Activated CD8-positive, alpha-beta T cell treated with anti-CD3 and anti-CD28 coated beads for 36 hours (primary cell): ENCODE data around the gene EHBP1. TPM values are rescaled to one million over a fixed set of nuclear protein-coding genes. Genes with fewer than 3 reads are reported as not detected.

Experiments used
- ATAC-seq: fragments of 200-7000 bp; cut with Tn5 transposase; one replicate; pipeline ENCODE4 v1.10.0; 2021; ENCODE audit warnings: mild to moderate bottlenecking, moderate library complexity
- CTCF ChIA-PET: fragments of 350-600 bp; sonication (Branson Sonifier 250); formaldehyde crosslinking; loops from one replicate; lab custom pipeline; 2021; ENCODE audit warnings: antibody characterized with exemption; lab: Charles Lee
- POLR2A ChIA-PET: fragments of 350-600 bp; sonication (Branson Sonifier 250); formaldehyde crosslinking; loops from one replicate; lab custom pipeline; 2021; ENCODE audit warnings: antibody characterized with exemption; lab: Charles Lee
- DNase-seq: peaks from one replicate; pipeline ENCODE4 v3.0.0-alpha.2; 2020
- H3K27ac Mint-ChIP-seq: one replicate; pipeline ENCODE4 v1.8.0; 2021; ENCODE audit warnings: mild to moderate bottlenecking, mixed read lengths
- H3K27me3 Mint-ChIP-seq: one replicate; pipeline ENCODE4 v1.8.0; 2021; ENCODE audit warnings: mixed read lengths
- H3K36me3 Mint-ChIP-seq: one replicate; pipeline ENCODE4 v1.8.0; 2021; ENCODE audit warnings: low read depth, mixed read lengths
- H3K4me1 Mint-ChIP-seq: one replicate; pipeline ENCODE4 v1.8.0; 2021; ENCODE audit warnings: low read depth, mixed read lengths
- H3K4me3 Mint-ChIP-seq: one replicate; pipeline ENCODE4 v1.8.0; 2021; ENCODE audit warnings: mild to moderate bottlenecking, moderate library complexity, mixed read lengths
- H3K9me3 Mint-ChIP-seq: one replicate; pipeline ENCODE4 v1.8.0; 2021; ENCODE audit warnings: mixed read lengths
- CTCF ChIP-seq: fragments of 200-600 bp; IDR thresholded peaks from one replicate; pipeline ENCODE4 v1.8.0; 2022; ENCODE audit warnings: antibody characterized with exemption, mild to moderate bottlenecking
- intact Hi-C: fragments of 100-400 bp; cut with micrococcal nuclease; formaldehyde crosslinking; loops from one replicate; pipeline ENCODE4 v1.10.0; 2022
- total RNA-seq, 2 experiments: library from RNA; stranded (reverse); gene quantifications; one replicate each; pipeline ENCODE4 v1.2.3, GENCODE V29; 2021

EHBP1 gene
- total RNA-seq, 2 experiments from 2014 or later = 24.1 to 24.3 TPM

DNA sequence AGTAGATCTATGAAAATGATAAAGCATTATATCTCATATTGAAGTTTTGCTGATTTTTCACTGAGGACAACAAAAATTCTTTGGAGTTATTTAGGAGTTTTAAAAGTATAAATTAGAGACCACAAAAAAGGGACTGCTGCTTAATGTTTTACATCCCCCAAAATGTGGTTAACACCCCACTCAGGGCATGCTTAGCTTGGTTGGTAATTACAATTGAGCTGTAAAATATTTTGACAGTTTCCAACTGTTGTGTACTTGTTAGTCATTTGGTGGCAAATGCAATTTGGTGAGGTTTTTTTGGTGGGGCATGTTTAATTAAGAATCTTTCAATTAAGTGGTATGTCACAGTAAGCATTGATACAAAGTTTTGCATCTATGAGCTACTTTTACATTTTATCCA is 207.8 kb downstream of the EHBP1 start:
- no peak for TF ChIP-seq CTCF
- H3K4me1 Mint-ChIP-seq = no peaks in the 10 kb centered on the region
- no peak overlapping the region for H3K4me3 Mint-ChIP-seq
- peaks cover 2% of the 10 kb centered on the region for H3K9me3 Mint-ChIP-seq
- peaks cover 2% of the 10 kb centered on the region for H3K36me3 Mint-ChIP-seq
- no peak overlapping the region for H3K27ac Mint-ChIP-seq
- intact Hi-C loops = no loop called here
- no peaks in the 10 kb centered on the region for H3K27me3 Mint-ChIP-seq
- ChIA-PET CTCF (no interaction called here), POLR2A (interaction anchor here (0.6 kb wide), 1 partner anchor 998 kb away, joined by 3 read pairs; no protein-coding TSS in a partner anchor)
- no peak for DNase-seq
- ATAC-seq = no peak

- ChIA-PET POLR2A (no interaction called here), CTCF (no interaction called here)
- H3K4me3 Mint-ChIP-seq = no peak overlapping the region
- H3K27ac Mint-ChIP-seq = no peak overlapping the region
- DNase-seq = no peak
- TF ChIP-seq CTCF = no peak
- ATAC-seq = no peak
- no peaks in the 10 kb centered on the region for H3K27me3 Mint-ChIP-seq
- intact Hi-C loops = no loop called here
- H3K9me3 Mint-ChIP-seq = peaks cover 14% of the 10 kb centered on the region
- H3K4me1 Mint-ChIP-seq = no peaks in the 10 kb centered on the region
- peaks cover 25% of the 10 kb centered on the region for H3K36me3 Mint-ChIP-seq
Observed at GRCh38 chr2:62919041-62919440, 213.5 kb downstream of the EHBP1 start.

DNA sequence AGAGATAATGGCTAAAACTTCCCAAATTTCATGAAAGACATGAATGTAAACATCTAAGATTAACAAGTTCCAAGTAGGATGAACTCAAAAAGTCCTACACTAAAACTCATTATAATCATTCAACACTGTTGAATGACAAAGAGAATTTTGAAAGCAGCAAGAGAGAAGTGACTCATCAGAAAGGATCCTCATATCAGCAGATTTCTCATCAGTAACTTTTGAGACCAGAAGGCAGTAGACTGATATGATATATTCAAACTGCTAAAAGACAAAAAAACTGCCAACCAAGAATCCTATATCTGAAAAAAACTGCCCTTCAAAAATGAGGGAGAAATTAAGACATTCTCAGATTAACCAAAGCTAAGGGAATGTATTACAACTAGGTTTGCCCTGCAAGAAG is 214.6 kb downstream of the EHBP1 start:
- POLR2A ChIA-PET = interaction anchor here (0.7 kb wide), 1 partner anchor 414 kb away, joined by 3 read pairs; the partner anchor contains the start of gene TMEM17

GRCh38 chr2:62923242-62923641 is 217.7 kb downstream of the EHBP1 start:
- no peaks in the 10 kb centered on the region for H3K4me1 Mint-ChIP-seq
- intact Hi-C loops = no loop called here
- H3K4me3 Mint-ChIP-seq = no peak overlapping the region
- ChIA-PET POLR2A (no interaction called here), CTCF (no interaction called here)
- no peaks in the 10 kb centered on the region for H3K27me3 Mint-ChIP-seq
- H3K9me3 Mint-ChIP-seq = peaks cover 23% of the 10 kb centered on the region
- H3K27ac Mint-ChIP-seq = no peak overlapping the region
- ATAC-seq (no peak), DNase-seq (no peak)
- peaks cover 23% of the 10 kb centered on the region for H3K36me3 Mint-ChIP-seq
- TF ChIP-seq CTCF = no peak

More for the DNA sequence above, 214.6 kb downstream of the EHBP1 start:
- Mint-ChIP-seq H3K27ac (no peak overlapping the region), H3K27me3 (no peaks in the 10 kb centered on the region), H3K4me1 (no peaks in the 10 kb centered on the region), H3K36me3 (peaks cover 25% of the 10 kb centered on the region), H3K4me3 (no peak overlapping the region), H3K9me3 (peaks cover 22% of the 10 kb centered on the region)
- no peak for TF ChIP-seq CTCF
- intact Hi-C loops = no loop called here
- CTCF ChIA-PET = no interaction called here
- no peak for DNase-seq
- ATAC-seq = no peak

DNA sequence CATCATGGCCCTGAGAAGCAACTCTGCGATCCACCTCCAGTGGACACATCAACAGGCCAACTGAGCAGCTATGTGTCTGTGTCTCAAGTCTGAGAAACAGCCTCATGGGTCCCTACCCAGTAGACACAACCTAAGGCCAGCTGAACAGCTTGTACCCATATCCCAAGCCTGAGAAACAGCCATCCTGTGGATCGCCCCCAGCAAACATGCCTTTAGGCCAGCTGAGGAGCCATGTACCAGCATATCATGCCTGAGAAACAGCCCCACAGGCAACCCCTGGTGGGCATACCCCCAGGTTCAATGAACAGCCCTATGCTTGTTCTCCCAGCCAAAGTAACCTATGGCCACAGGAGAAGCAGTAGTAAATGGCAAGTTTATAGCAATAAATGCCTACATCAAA is 218.4 kb downstream of the EHBP1 start:
- intact Hi-C loops = no loop called here
- Mint-ChIP-seq H3K4me3 (no peak overlapping the region), H3K4me1 (no peaks in the 10 kb centered on the region), H3K27ac (no peak overlapping the region), H3K9me3 (peaks cover 23% of the 10 kb centered on the region), H3K27me3 (no peaks in the 10 kb centered on the region), H3K36me3 (peaks cover 23% of the 10 kb centered on the region)
- DNase-seq = no peak
- ATAC-seq = no peak
- no peak for TF ChIP-seq CTCF
- POLR2A ChIA-PET = no interaction called here
- CTCF ChIA-PET = no interaction called here
